Activated CD4-positive, alpha-beta T cell treated with anti-CD3 and anti-CD28 coated beads, Interleukin-2, amount 10 ng/mL, durations not matched to agents 7 days and 5 days (primary cell): ENCODE measurements around the gene MYEOV. TPM values are rescaled to one million over a fixed set of nuclear protein-coding genes. Genes with fewer than 3 reads are reported as not detected.

Experiments
- CTCF ChIA-PET: fragments of 350-600 bp; sonication (Branson Sonifier 250); formaldehyde crosslinking; loops from one replicate; lab custom pipeline; 2021; ENCODE audit warnings: antibody characterized with exemption; lab: Charles Lee
- POLR2A ChIA-PET: fragments of 350-600 bp; sonication (Branson Sonifier 250); formaldehyde crosslinking; loops from one replicate; lab custom pipeline; 2021; ENCODE audit warnings: antibody characterized with exemption; lab: Charles Lee
- DNase-seq: peaks from one replicate; pipeline ENCODE4 v3.0.0-alpha.2; 2020
- H3K27ac Mint-ChIP-seq: one replicate; pipeline ENCODE4 v1.8.0; 2021; ENCODE audit warnings: mild to moderate bottlenecking, moderate library complexity, mixed read lengths
- H3K27me3 Mint-ChIP-seq: one replicate; pipeline ENCODE4 v1.8.0; 2021; ENCODE audit warnings: mixed read lengths
- H3K36me3 Mint-ChIP-seq: one replicate; pipeline ENCODE4 v1.8.0; 2021; ENCODE audit warnings: low read depth, mixed read lengths
- H3K4me1 Mint-ChIP-seq: one replicate; pipeline ENCODE4 v1.8.0; 2021; ENCODE audit warnings: mixed read lengths
- H3K4me3 Mint-ChIP-seq: one replicate; pipeline ENCODE4 v1.8.0; 2021; ENCODE audit warnings: mild to moderate bottlenecking, moderate library complexity, mixed read lengths
- H3K9me3 Mint-ChIP-seq: one replicate; pipeline ENCODE4 v1.8.0; 2021; ENCODE audit warnings: mixed read lengths
- total RNA-seq, 2 experiments: library from RNA; stranded (reverse); gene quantifications; one replicate each; pipeline ENCODE4 v1.2.3, GENCODE V29; 2021

The MYEOV gene
- total RNA-seq, 2 experiments from 2014 or later = not detected

- Mint-ChIP-seq H3K4me1 (no peaks in the 10 kb centered on the region), H3K9me3 (no peaks in the 10 kb centered on the region), H3K36me3 (no peaks in the 10 kb centered on the region), H3K4me3 (no peak overlapping the region), H3K27ac (no peak overlapping the region), H3K27me3 (no peaks in the 10 kb centered on the region)
- POLR2A ChIA-PET = no interaction called here
- CTCF ChIA-PET = interaction anchor here (0.6 kb wide), 1 partner anchor 99 kb away, joined by 3 read pairs; no protein-coding TSS in a partner anchor
- DNase-seq = no peak
These were observed 10.5 kb upstream of the MYEOV start for GRCh38 chr11:69283446-69283845.

- ChIA-PET CTCF (no interaction called here), POLR2A (no interaction called here)
- H3K36me3 Mint-ChIP-seq = no peaks in the 10 kb centered on the region
These were observed 9.9 kb upstream of the MYEOV start for GRCh38 chr11:69284081-69284511.

GRCh38 chr11:69285091-69285490, 8.9 kb upstream of the MYEOV start:
- DNase-seq = no peak
- Mint-ChIP-seq H3K27ac (no peak overlapping the region), H3K4me1 (no peaks in the 10 kb centered on the region), H3K36me3 (no peaks in the 10 kb centered on the region), H3K27me3 (no peaks in the 10 kb centered on the region), H3K9me3 (no peaks in the 10 kb centered on the region), H3K4me3 (no peak overlapping the region)
- ChIA-PET POLR2A (no interaction called here), CTCF (no interaction called here)

More at GRCh38 chr11:69284081-69284511, 9.9 kb upstream of the MYEOV start:
- Mint-ChIP-seq H3K27ac (no peak overlapping the region), H3K9me3 (no peaks in the 10 kb centered on the region), H3K4me3 (no peak overlapping the region), H3K27me3 (no peaks in the 10 kb centered on the region), H3K4me1 (no peaks in the 10 kb centered on the region)
- DNase-seq = no peak

GRCh38 chr11:69285766-69286165, 8.2 kb upstream of the MYEOV start:
- CTCF ChIA-PET = no interaction called here
- POLR2A ChIA-PET = no interaction called here
- Mint-ChIP-seq H3K4me1 (no peaks in the 10 kb centered on the region), H3K36me3 (no peaks in the 10 kb centered on the region), H3K9me3 (no peaks in the 10 kb centered on the region), H3K4me3 (no peak overlapping the region), H3K27ac (no peak overlapping the region), H3K27me3 (no peaks in the 10 kb centered on the region)
- DNase-seq = no peak

- H3K4me1 Mint-ChIP-seq = no peaks in the 10 kb centered on the region
- DNase-seq = no peak
- H3K27me3 Mint-ChIP-seq = no peaks in the 10 kb centered on the region
- no peak overlapping the region for H3K4me3 Mint-ChIP-seq
- no peak overlapping the region for H3K27ac Mint-ChIP-seq
- POLR2A ChIA-PET = no interaction called here
- CTCF ChIA-PET = interaction anchor here (0.6 to 1.0 kb wide), 3 partner anchors 79 to 313 kb away, joined by 3 to 4 read pairs (median 3); no protein-coding TSS in a partner anchor
- no peaks in the 10 kb centered on the region for H3K36me3 Mint-ChIP-seq
- H3K9me3 Mint-ChIP-seq = no peaks in the 10 kb centered on the region
These were observed 7.3 kb upstream of the MYEOV start for GRCh38 chr11:69286374-69287371.

- CTCF ChIA-PET = interaction anchor here (0.9 to 1.0 kb wide), 2 partner anchors 11 to 312 kb away, joined by 3 read pairs; no protein-coding TSS in a partner anchor
- H3K9me3 Mint-ChIP-seq = no peaks in the 10 kb centered on the region
- no peaks in the 10 kb centered on the region for H3K4me1 Mint-ChIP-seq
- H3K4me3 Mint-ChIP-seq = no peak overlapping the region
- H3K27ac Mint-ChIP-seq = no peak overlapping the region
- DNase-seq = no peak
- no peaks in the 10 kb centered on the region for H3K27me3 Mint-ChIP-seq
- POLR2A ChIA-PET = no interaction called here
- H3K36me3 Mint-ChIP-seq = no peaks in the 10 kb centered on the region
These were observed 5.7 kb upstream of the MYEOV start for GRCh38 chr11:69287968-69288882.

- ChIA-PET CTCF (interaction anchor here (1.0 kb wide), 1 partner anchor 11 kb away, joined by 3 read pairs; no protein-coding TSS in a partner anchor), POLR2A (no interaction called here)
- no peak for DNase-seq
- Mint-ChIP-seq H3K27me3 (no peaks in the 10 kb centered on the region), H3K4me3 (no peak overlapping the region), H3K27ac (no peak overlapping the region), H3K36me3 (no peaks in the 10 kb centered on the region), H3K4me1 (no peaks in the 10 kb centered on the region), H3K9me3 (no peaks in the 10 kb centered on the region)
These were observed 5.1 kb upstream of the MYEOV start for GRCh38 chr11:69288883-69289242.

GRCh38 chr11:69290806-69291205, 3.1 kb upstream of the MYEOV start:
- DNase-seq = no peak
- H3K4me1 Mint-ChIP-seq = peaks cover 10% of the 10 kb centered on the region
- ChIA-PET POLR2A (no interaction called here), CTCF (no interaction called here)
- H3K4me3 Mint-ChIP-seq = no peak overlapping the region
- no peaks in the 10 kb centered on the region for H3K9me3 Mint-ChIP-seq
- H3K36me3 Mint-ChIP-seq = no peaks in the 10 kb centered on the region
- no peak overlapping the region for H3K27ac Mint-ChIP-seq
- H3K27me3 Mint-ChIP-seq = no peaks in the 10 kb centered on the region

GRCh38 chr11:69291459-69292110, 2.4 kb upstream of the MYEOV start:
- Mint-ChIP-seq H3K4me3 (no peak overlapping the region), H3K27me3 (no peaks in the 10 kb centered on the region), H3K9me3 (no peaks in the 10 kb centered on the region), H3K4me1 (peaks cover 18% of the 10 kb centered on the region), H3K36me3 (no peaks in the 10 kb centered on the region), H3K27ac (no peak overlapping the region)
- no peak for DNase-seq
- POLR2A ChIA-PET = no interaction called here
- CTCF ChIA-PET = interaction anchor here (0.9 kb wide), 1 partner anchor 351 kb away, joined by 3 read pairs; no protein-coding TSS in a partner anchor

- Mint-ChIP-seq H3K9me3 (no peaks in the 10 kb centered on the region), H3K27ac (no peak overlapping the region), H3K36me3 (peaks cover 3% of the 10 kb centered on the region), H3K4me1 (peaks cover 24% of the 10 kb centered on the region), H3K4me3 (no peak overlapping the region), H3K27me3 (no peaks in the 10 kb centered on the region)
- ChIA-PET CTCF (interaction anchor here (0.9 to 1.2 kb wide), 3 partner anchors 11 to 351 kb away, joined by 3 to 4 read pairs (median 3); no protein-coding TSS in a partner anchor), POLR2A (no interaction called here)
- DNase-seq = peak; percentile 58
These were observed 1.7 kb upstream of the MYEOV start for GRCh38 chr11:69292221-69292648.

GRCh38 chr11:69293087-69293486, 868 bp upstream of the MYEOV start:
- peaks cover 3% of the 10 kb centered on the region for H3K36me3 Mint-ChIP-seq
- H3K27ac Mint-ChIP-seq = peak overlapping the region; percentile 21
- ChIA-PET CTCF (interaction anchor here (1.0 to 1.2 kb wide), 2 partner anchors 11 to 16 kb away, joined by 3 to 4 read pairs; no protein-coding TSS in a partner anchor), POLR2A (no interaction called here)
- H3K4me1 Mint-ChIP-seq = peaks cover 33% of the 10 kb centered on the region
- DNase-seq = no peak
- no peaks in the 10 kb centered on the region for H3K9me3 Mint-ChIP-seq
- no peak overlapping the region for H3K4me3 Mint-ChIP-seq
- no peaks in the 10 kb centered on the region for H3K27me3 Mint-ChIP-seq

- Mint-ChIP-seq H3K4me3 (no peak overlapping the region), H3K27me3 (no peaks in the 10 kb centered on the region), H3K27ac (peak overlapping the region; percentile 55), H3K9me3 (no peaks in the 10 kb centered on the region), H3K4me1 (peaks cover 48% of the 10 kb centered on the region), H3K36me3 (peaks cover 3% of the 10 kb centered on the region)
- no peak for DNase-seq
- ChIA-PET POLR2A (no interaction called here), CTCF (no interaction called here)
These were observed 670 bp downstream of the MYEOV start for GRCh38 chr11:69294571-69295078.
